HG03457 (cell line): ENCODE measurements around the gene TNNT1.
"Not testable (repeated sequence)": the region's sequence is repeated elsewhere in the genome, so short reads cannot be mapped to it uniquely, and the experiment has no call there.

ENCODE experiments used
- ATAC-seq: cut with Tn5 transposase; IDR thresholded peaks from one replicate; pipeline ENCODE4 v1.9.1; 2021; ENCODE audit warnings: moderate number of reproducible peaks; ENCODE audit not compliant: unreplicated experiment

TNNT1 gene

GRCh38 chr19:55149078-55150003, at the start of gene TNNT1:
Gene TNNT1 (minus strand): TSS chr19:55149206. CDS start chr19:55147157, 2,049 bp downstream.
- no peak for ATAC-seq

- no peak for ATAC-seq
Observed at GRCh38 chr19:55198651-55199050, 49.6 kb upstream of the TNNT1 start.

- no peak for ATAC-seq
Observed at GRCh38 chr19:55197528-55197927, 48.5 kb upstream of the TNNT1 start.

GRCh38 chr19:55196803-55197202, 47.8 kb upstream of the TNNT1 start:
- no peak for ATAC-seq

- no peak for ATAC-seq
Observed at GRCh38 chr19:55193481-55193880, 44.5 kb upstream of the TNNT1 start.

GRCh38 chr19:55189403-55189835, 40.4 kb upstream of the TNNT1 start:
- ATAC-seq = no peak

GRCh38 chr19:55188625-55189024, 39.6 kb upstream of the TNNT1 start:
- ATAC-seq = no peak

- ATAC-seq = no peak
Observed at GRCh38 chr19:55186080-55186479, 37.1 kb upstream of the TNNT1 start.

- no peak for ATAC-seq
Observed at GRCh38 chr19:55181740-55182139, 32.7 kb upstream of the TNNT1 start.

- no peak for ATAC-seq
Observed at GRCh38 chr19:55179606-55180484, 30.8 kb upstream of the TNNT1 start, which contains the start of gene SYT5. Gene SYT5 (minus strand): TSS chr19:55180289. CDS start chr19:55179041, 1,248 bp downstream.

GRCh38 chr19:55178781-55179599, 30.0 kb upstream of the TNNT1 start:
- no peak for ATAC-seq

GRCh38 chr19:55176076-55176475, 27.1 kb upstream of the TNNT1 start:
- ATAC-seq = no peak

- no peak for ATAC-seq
Observed at GRCh38 chr19:55175117-55175867, 26.3 kb upstream of the TNNT1 start.

- no peak for ATAC-seq
Observed at GRCh38 chr19:55174425-55175116, 25.6 kb upstream of the TNNT1 start.

GRCh38 chr19:55173714-55174409, 24.9 kb upstream of the TNNT1 start:
- no peak for ATAC-seq

GRCh38 chr19:55173186-55173713, 24.2 kb upstream of the TNNT1 start:
- ATAC-seq = no peak

- no peak for ATAC-seq
Observed at GRCh38 chr19:55172741-55173140, 23.7 kb upstream of the TNNT1 start.

- ATAC-seq = not testable (repeated sequence)
Observed at GRCh38 chr19:55172318-55172717, 23.3 kb upstream of the TNNT1 start.
